Sigmoid colon (tissue), 7 donors: ENCODE measurements around the gene UBR3. TPM values are rescaled to one million over a fixed set of nuclear protein-coding genes. Genes with fewer than 3 reads are reported as not detected.

ENCODE experiments used
- DNase-seq: peaks from one replicate; pipeline ENCODE4 v3.0.0-alpha.2; 2019
- H3K27ac ChIP-seq, 4 donors: fragments of 200-600 bp; sonication (generic); one replicate each; pipeline ENCODE4 v1.5.1; 2016 to 2019; ENCODE audit warnings: mild to moderate bottlenecking in 1 of 4
- H3K27me3 ChIP-seq, 3 donors: fragments of 200-600 bp; sonication (generic); one replicate each; pipeline ENCODE4 v1.5.1; 2019; ENCODE audit warnings: mild to moderate bottlenecking in 1 of 3
- H3K36me3 ChIP-seq, 4 donors: fragments of 200-600 bp; sonication (generic); one replicate each; pipeline ENCODE4 v1.5.1; 2016 to 2019
- H3K4me1 ChIP-seq, 4 donors: fragments of 200-600 bp; sonication (generic); one replicate each; pipeline ENCODE4 v1.5.1; 2017 to 2019
- H3K4me3 ChIP-seq, 4 donors: fragments of 200-600 bp; sonication (generic); one replicate each; pipeline ENCODE4 v1.5.1; 2017 to 2019; ENCODE audit warnings: mild to moderate bottlenecking in 2 of 4, moderate library complexity in 1 of 4
- H3K9me3 ChIP-seq, 4 donors: fragments of 200-600 bp in 3 of 4; sonication (generic) in 3 of 4; one replicate each; pipeline versions ENCODE4 v1.5.1 to v1.6.1; 2013 to 2019
- EP300 ChIP-seq, 4 donors: sonication (generic); formaldehyde crosslinking; IDR thresholded peaks; one replicate each; pipeline ENCODE4 v1.6.1; 2017; ENCODE audit warnings: antibody characterized with exemption in 4 of 4
- POLR2A ChIP-seq, 2 donors: fragments of 450-650 bp; IDR thresholded peaks; one replicate each; pipeline ENCODE4 v1.6.1; 2016; ENCODE audit warnings: antibody characterized with exemption in 2 of 2, mild to moderate bottlenecking in 2 of 2, moderate library complexity in 2 of 2
- POLR2AphosphoS5 ChIP-seq, 4 donors: sonication (generic); formaldehyde crosslinking; IDR thresholded peaks; one replicate each; pipeline ENCODE4 v1.6.1; 2017; ENCODE audit warnings: antibody characterized with exemption in 4 of 4
- WGBS, 2 donors: extraction: QIAGEN DNeasy Blood & Tissue Kit; methylation state at CpG; one replicate each; pipeline ENCODE4 v1.1.7; 2013; 5-methylcytosine and 5-hydroxymethylcytosine counted together
- intact Hi-C: fragments of 100-400 bp; cut with DNase I; formaldehyde crosslinking; loops from one replicate; pipeline ENCODE4 v1.15.1; 2023
- polyA plus RNA-seq, 3 donors: library from polyadenylated mRNA; stranded (reverse); fragments of 200-250 nt; gene quantifications; one replicate each; pipeline ENCODE4 v1.2.3, GENCODE V29; 2013
- total RNA-seq, 4 donors: library from RNA; depleted of rRNA; stranded (reverse); fragments of >200 nt; gene quantifications; one replicate each; pipeline ENCODE4 v1.1.0, GENCODE V29; 2016
- TF ChIP-seq, protein P1 (sequence below), 4 experiments: fragments of 450-650 bp in 3 of 4; fragments of 200-600 bp in 1 of 4; IDR thresholded peaks; one replicate each; pipeline ENCODE4 v1.5.1; 2016 to 2019; ENCODE audit warnings: antibody characterized with exemption in 4 of 4, mild to moderate bottlenecking in 3 of 4, moderate library complexity in 2 of 4
- donor health status: healthy with polysubstance abuse.
- donor health status: Bipolar disorder and iron deficiency.
- donor health status: healthy.

Gene UBR3
- total and polyA plus RNA-seq, 7 donors = 4.2 to 101 (median 63.3) TPM

DNA sequence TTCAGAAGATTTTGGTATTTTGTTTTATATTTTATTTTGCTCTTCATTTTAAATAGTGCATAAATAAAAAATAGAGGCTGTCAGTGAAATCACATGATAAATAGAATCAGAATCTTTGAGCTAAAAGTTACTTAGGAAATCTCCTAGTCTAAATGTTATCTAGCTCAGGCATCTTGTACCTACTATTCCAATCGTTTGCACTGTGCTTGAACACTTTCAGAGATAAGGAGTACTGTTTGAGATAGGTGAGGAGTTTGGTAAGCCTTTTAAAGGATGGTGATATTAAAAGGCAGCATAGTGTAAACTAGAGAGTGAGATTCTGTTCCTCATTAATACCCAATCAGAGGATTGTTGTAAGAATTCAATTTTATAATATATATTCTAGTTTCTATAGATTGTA, 193.5 kb downstream of the UBR3 start:
- TF ChIP-seq POLR2A (IDR thresholded peaks at IDR 0.05) = no peak
- TF ChIP-seq, protein P1, sequence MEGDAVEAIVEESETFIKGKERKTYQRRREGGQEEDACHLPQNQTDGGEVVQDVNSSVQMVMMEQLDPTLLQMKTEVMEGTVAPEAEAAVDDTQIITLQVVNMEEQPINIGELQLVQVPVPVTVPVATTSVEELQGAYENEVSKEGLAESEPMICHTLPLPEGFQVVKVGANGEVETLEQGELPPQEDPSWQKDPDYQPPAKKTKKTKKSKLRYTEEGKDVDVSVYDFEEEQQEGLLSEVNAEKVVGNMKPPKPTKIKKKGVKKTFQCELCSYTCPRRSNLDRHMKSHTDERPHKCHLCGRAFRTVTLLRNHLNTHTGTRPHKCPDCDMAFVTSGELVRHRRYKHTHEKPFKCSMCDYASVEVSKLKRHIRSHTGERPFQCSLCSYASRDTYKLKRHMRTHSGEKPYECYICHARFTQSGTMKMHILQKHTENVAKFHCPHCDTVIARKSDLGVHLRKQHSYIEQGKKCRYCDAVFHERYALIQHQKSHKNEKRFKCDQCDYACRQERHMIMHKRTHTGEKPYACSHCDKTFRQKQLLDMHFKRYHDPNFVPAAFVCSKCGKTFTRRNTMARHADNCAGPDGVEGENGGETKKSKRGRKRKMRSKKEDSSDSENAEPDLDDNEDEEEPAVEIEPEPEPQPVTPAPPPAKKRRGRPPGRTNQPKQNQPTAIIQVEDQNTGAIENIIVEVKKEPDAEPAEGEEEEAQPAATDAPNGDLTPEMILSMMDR (IDR thresholded peaks at IDR 0.05) = no peak
- Histone ChIP-seq H3K4me1 (peaks cover 0 to 17% (median 9%) of the 10 kb centered on the region in 4 donors), H3K27ac (no peak overlapping the region), H3K27me3 (no peaks in the 10 kb centered on the region), H3K4me3 (no peak overlapping the region), H3K36me3 (no peaks in the 10 kb centered on the region), H3K9me3 (no peaks in the 10 kb centered on the region)
- intact Hi-C loops = no loop called here
- whole genome bisulfite sequencing, 2 donors = 57 to 59% methylated on average over 1 of the region's 1 CpG
- DNase-seq = no peak

DNA sequence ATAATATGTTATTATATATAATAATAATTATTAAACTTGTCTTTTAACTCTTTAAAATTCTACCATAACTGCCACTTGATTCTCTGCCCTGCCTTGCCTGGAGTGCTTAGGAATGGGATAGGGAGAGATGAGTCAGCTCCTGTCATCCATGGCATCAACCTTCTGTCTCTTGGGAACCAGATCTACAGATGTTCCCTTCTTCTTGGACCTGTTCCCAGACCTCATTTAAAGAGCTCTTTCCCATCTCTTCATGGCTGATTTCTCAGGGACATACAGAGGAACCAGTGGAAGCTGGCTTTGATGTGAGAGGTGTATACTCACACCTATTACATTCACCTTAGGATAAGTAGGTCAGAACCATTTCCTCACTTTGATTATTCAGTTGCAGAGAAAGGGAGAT, 195.4 kb downstream of the UBR3 start:
- no peak for TF ChIP-seq POLR2A (IDR thresholded peaks at IDR 0.05)
- TF ChIP-seq, protein P1 (IDR thresholded peaks at IDR 0.05) = no peak
- no peak for TF ChIP-seq EP300 (IDR thresholded peaks at IDR 0.05)
- TF ChIP-seq POLR2AphosphoS5 (IDR thresholded peaks at IDR 0.05) = no peak
- H3K4me1 ChIP-seq = peaks cover 0 to 9% (median 8%) of the 10 kb centered on the region in 4 donors
- H3K27me3 ChIP-seq = no peaks in the 10 kb centered on the region
- no peaks in the 10 kb centered on the region for H3K36me3 ChIP-seq
- no peak overlapping the region for H3K27ac ChIP-seq
- H3K9me3 ChIP-seq = no peaks in the 10 kb centered on the region
- intact Hi-C loops = no loop called here
- H3K4me3 ChIP-seq = no peak overlapping the region
- no peak for DNase-seq

DNA sequence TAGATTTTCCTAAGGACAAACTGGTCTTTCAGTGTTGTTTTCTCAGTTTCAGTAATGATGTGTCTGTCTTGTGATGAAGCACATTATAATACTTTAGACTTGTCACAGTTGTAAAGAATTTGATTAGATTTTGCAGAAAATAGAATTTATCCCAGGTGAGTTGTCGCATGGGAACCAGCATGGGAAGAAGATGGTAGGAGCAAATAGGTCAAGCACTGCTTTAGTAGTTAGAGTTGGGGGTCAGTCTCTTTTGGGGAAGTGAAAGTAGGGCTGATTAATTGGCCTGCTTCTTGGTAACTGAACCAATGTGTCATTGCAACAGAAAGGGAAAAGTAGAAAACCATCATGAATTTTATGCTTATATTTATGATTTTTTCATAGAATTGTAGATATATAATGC, 197.5 kb downstream of the UBR3 start:
- Histone ChIP-seq H3K4me1 (no peaks in the 10 kb centered on the region), H3K27me3 (no peaks in the 10 kb centered on the region), H3K27ac (no peak overlapping the region), H3K36me3 (peaks cover 0 to 9% (median 1%) of the 10 kb centered on the region in 4 donors), H3K4me3 (no peak overlapping the region), H3K9me3 (no peaks in the 10 kb centered on the region)
- DNase-seq = no peak
- TF ChIP-seq POLR2AphosphoS5 (IDR thresholded peaks at IDR 0.05) = no peak
- no peak for TF ChIP-seq EP300 (IDR thresholded peaks at IDR 0.05)
- TF ChIP-seq, protein P1 (IDR thresholded peaks at IDR 0.05) = no peak
- no peak for TF ChIP-seq POLR2A (IDR thresholded peaks at IDR 0.05)
- intact Hi-C loops = no loop called here
- 96 to 100% methylated on average over 1 of the region's 1 CpG for WGBS, 2 donors

DNA sequence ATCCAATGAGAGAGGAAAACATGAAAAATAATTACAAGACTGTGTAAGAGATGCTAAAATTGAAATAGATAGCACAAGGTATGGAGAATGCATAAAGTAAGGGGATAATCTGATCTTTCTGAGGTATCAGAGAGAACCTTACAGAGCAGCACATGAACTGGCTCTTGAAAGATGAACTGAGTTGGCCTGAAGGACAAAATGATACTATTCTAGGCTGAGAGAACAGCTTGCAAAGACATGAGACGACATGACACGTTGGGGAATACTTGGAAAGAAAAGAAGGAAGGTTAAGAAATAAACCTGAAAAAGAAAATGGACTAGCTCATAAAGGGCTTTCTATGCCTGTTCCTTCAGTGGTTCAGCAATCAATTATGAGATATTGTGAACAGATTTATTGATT, 198.0 kb downstream of the UBR3 start:
- intact Hi-C loops = no loop called here
- H3K4me3 ChIP-seq = no peak overlapping the region
- 96 to 97% methylated on average over 2 of the region's 2 CpGs for WGBS, 2 donors
- no peak for DNase-seq
- peaks cover 0 to 14% (median 2%) of the 10 kb centered on the region in 4 donors for H3K36me3 ChIP-seq
- no peaks in the 10 kb centered on the region for H3K27me3 ChIP-seq
- H3K4me1 ChIP-seq = no peaks in the 10 kb centered on the region
- H3K9me3 ChIP-seq = no peaks in the 10 kb centered on the region
- H3K27ac ChIP-seq = no peak overlapping the region
- TF ChIP-seq POLR2AphosphoS5 (IDR thresholded peaks at IDR 0.05) = no peak
- TF ChIP-seq, protein P1 (IDR thresholded peaks at IDR 0.05) = no peak
- TF ChIP-seq EP300 (IDR thresholded peaks at IDR 0.05) = no peak
- TF ChIP-seq POLR2A (IDR thresholded peaks at IDR 0.05) = no peak

DNA sequence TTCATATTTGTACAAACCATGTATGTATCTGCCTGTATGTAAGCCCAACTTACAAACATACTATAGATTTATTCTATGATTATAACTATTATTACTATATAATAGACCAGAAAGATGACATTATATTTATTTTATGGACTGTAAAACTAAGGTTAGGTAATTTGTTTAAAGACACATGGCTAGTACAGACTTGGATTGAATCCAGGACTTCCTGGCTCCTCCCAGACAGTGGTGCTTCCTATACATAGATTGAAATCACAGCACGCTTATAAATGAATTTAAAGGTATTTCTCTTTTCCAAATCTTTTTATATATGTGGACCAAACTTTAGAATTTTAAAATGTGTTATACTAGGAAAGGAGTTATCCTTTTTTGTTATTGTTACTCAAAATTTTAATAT, 199.1 kb downstream of the UBR3 start:
- Histone ChIP-seq H3K4me3 (no peak overlapping the region), H3K9me3 (no peaks in the 10 kb centered on the region), H3K4me1 (no peaks in the 10 kb centered on the region), H3K27me3 (no peaks in the 10 kb centered on the region), H3K27ac (no peak overlapping the region), H3K36me3 (peaks cover 0 to 25% (median 2%) of the 10 kb centered on the region in 4 donors)
- intact Hi-C loops = no loop called here
- WGBS, 2 donors = 95% methylated on average over 1 of the region's 1 CpG
- TF ChIP-seq POLR2AphosphoS5 (IDR thresholded peaks at IDR 0.05) = no peak
- TF ChIP-seq, protein P1 (IDR thresholded peaks at IDR 0.05) = no peak
- no peak for DNase-seq
